GM12878 (cell line): ENCODE measurements around the gene DNAJC16.

ENCODE experiments used
- CEBPB ChIP-seq, 2 experiments: fragments of 150-350 bp in 1 of 2; IDR thresholded peaks; 2 replicates each; pipeline ENCODE4 v1.6.1; 2012 to 2014; ENCODE audit warnings: low read depth in 2 of 2, low read length in 2 of 2, borderline replicate concordance in 1 of 2, inconsistent platforms in 1 of 2
- TF ChIP-seq, protein P1 (sequence below), 3 experiments: IDR thresholded peaks in 2 of 3; conservative IDR thresholded peaks in 1 of 3; 2 replicates each; pipeline ENCODE4 v1.5.1; 2011; ENCODE audit warnings: low read depth in 3 of 3, low read length in 3 of 3, mild to moderate bottlenecking in 3 of 3, control low read depth in 2 of 3, moderate library complexity in 2 of 3, inconsistent platforms in 1 of 3, mixed read lengths in 1 of 3; ENCODE audit not compliant: control insufficient read depth in 2 of 3, insufficient read depth in 1 of 3; ENCODE audit errors: extremely low read depth in 1 of 3

DNA sequence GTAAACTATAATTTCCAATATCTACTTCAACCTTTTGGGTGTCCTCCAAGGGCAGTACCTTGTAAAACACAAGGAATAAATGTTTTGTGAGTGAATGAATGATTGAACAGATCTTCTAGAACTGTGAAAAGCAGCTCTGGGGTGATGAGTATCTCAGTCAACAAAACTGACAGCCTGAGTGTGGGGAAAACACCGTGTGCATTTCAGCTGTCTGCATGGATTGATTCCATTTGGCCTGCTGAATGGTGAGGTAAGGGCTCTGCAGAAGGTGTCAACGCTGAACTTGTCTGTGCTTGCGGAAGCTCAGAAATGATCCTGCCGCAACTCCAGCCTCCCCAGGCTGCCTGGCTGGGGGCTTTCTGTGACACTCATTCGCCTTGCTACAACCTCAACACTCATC, 65.6 kb downstream of the DNAJC16 start:
- TF ChIP-seq CEBPB (IDR thresholded peaks at IDR 0.05; ENCODE audit: borderline replicate concordance in 1 of 2, low read depth in 2 of 2, low read length in 2 of 2): no peak
- TF ChIP-seq, protein P1, sequence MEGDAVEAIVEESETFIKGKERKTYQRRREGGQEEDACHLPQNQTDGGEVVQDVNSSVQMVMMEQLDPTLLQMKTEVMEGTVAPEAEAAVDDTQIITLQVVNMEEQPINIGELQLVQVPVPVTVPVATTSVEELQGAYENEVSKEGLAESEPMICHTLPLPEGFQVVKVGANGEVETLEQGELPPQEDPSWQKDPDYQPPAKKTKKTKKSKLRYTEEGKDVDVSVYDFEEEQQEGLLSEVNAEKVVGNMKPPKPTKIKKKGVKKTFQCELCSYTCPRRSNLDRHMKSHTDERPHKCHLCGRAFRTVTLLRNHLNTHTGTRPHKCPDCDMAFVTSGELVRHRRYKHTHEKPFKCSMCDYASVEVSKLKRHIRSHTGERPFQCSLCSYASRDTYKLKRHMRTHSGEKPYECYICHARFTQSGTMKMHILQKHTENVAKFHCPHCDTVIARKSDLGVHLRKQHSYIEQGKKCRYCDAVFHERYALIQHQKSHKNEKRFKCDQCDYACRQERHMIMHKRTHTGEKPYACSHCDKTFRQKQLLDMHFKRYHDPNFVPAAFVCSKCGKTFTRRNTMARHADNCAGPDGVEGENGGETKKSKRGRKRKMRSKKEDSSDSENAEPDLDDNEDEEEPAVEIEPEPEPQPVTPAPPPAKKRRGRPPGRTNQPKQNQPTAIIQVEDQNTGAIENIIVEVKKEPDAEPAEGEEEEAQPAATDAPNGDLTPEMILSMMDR (IDR thresholded peaks at IDR 0.05 in 2 of 3, conservative IDR thresholded peaks at IDR 0.05 in 1 of 3; ENCODE audit: control insufficient read depth in 2 of 3, extremely low read depth in 1 of 3, insufficient read depth in 1 of 3, low read depth in 3 of 3, low read length in 3 of 3): no peak
